ENCODE results near the gene FAM47B. TPM values are rescaled to one million over a fixed set of nuclear protein-coding genes. Genes with fewer than 3 reads are reported as not detected.

FAM47B gene
- total RNA-seq (2021): not detected in 2 replicates
- long read RNA-seq: 0 reads

DNA sequence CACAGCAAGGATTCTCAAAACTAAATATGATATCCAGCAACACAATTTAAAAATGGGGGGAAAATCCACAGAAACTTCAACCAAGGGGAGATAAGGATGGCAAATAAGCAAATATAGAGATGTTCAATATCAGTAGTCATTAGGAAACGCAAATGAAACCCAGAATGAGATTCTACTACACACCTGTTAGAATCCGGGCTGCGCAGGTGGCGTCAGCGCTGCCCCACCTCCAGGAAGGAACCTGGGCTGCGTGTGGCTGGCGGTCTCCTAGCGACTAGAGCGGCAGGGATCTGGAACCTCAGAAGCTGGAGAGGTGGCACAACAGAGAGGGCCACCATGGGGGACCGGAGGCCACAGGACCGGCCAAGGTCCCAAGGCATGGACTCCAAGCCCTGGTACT, at the start of gene FAM47B:
FAM47B (plus strand) TSS at position 301 of the 400 bp plus-strand sequence; CDS start at position 337, 36 bp downstream.
- Histone ChIP-seq H3K14ac (ENCODE audit: insufficient read depth, low read length) (no peak within 1 kb of the TSS), H4K5ac (ENCODE audit: insufficient read length, low read depth, low read length) (no peak within 1 kb of the TSS), H3K9me3 (ENCODE audit: control insufficient read depth, low read depth, low read length) (no peaks in the 10 kb centered on the region), H3K18ac (ENCODE audit: insufficient read length, low read depth, low read length) (no peak within 1 kb of the TSS), H3K56ac (ENCODE audit: insufficient read length, low read depth, low read length) (no peak within 1 kb of the TSS), H3K79me2 (ENCODE audit: insufficient read depth, low read length) (no peaks in the 10 kb centered on the region), H3K23ac (ENCODE audit: insufficient read length, low read depth, low read length) (no peak within 1 kb of the TSS), H3K4me1 (ENCODE audit: insufficient read depth, low read length) (no peaks in the 10 kb centered on the region), H3K4ac (ENCODE audit: low read depth, low read length) (no peak within 1 kb of the TSS), H3T11ph (ENCODE audit: low read length) (no peak within 1 kb of the TSS), H2BK120ac (ENCODE audit: low read depth, low read length, poor library complexity, severe bottlenecking) (no peak within 1 kb of the TSS), H2BK5ac (ENCODE audit: insufficient read length, low read length) (no peak within 1 kb of the TSS), H3K79me1 (ENCODE audit: insufficient read depth, low read depth, low read length, poor library complexity, severe bottlenecking) (no peaks in the 10 kb centered on the region), H3K9ac (ENCODE audit: extremely low read depth, insufficient read length, low read length) (no peak within 1 kb of the TSS), H2BK20ac (ENCODE audit: low read depth, low read length, poor library complexity, severe bottlenecking) (no peak within 1 kb of the TSS), H4K91ac (ENCODE audit: insufficient read length, low read depth, low read length) (no peak within 1 kb of the TSS), H3K27ac (ENCODE audit: insufficient read length, low read depth, low read length) (no peak within 1 kb of the TSS), H2BK12ac (ENCODE audit: insufficient read length, low read depth, low read length) (no peak within 1 kb of the TSS), H2AK5ac (ENCODE audit: insufficient read length, low read length) (no peak within 1 kb of the TSS), H4K20me1 (ENCODE audit: control insufficient read depth, insufficient read depth, insufficient read length) (no peaks in the 10 kb centered on the region), H2BK15ac (ENCODE audit: low read depth, low read length) (no peak within 1 kb of the TSS), H3K4me2 (ENCODE audit: insufficient read depth, insufficient read length, low read length) (no peak within 1 kb of the TSS), H3K27me3 (ENCODE audit: insufficient read depth, low read length) (no peaks in the 10 kb centered on the region), H2AFZ (ENCODE audit: low read length) (no peak within 1 kb of the TSS), H4K8ac (replicated peaks; ENCODE audit: insufficient read length, low read depth, low read length) (no peak within 1 kb of the TSS), H3K23me2 (ENCODE audit: insufficient read length, low read depth, low read length, poor library complexity, severe bottlenecking) (no peaks in the 10 kb centered on the region)
- H3K9me3 Mint-ChIP-seq: peaks cover 55 to 60% of the 10 kb centered on the region in 2 experiments
- no CpG with 5 or more reads among the region's 11 CpGs for WGBS (ENCODE audit: extremely low coverage, insufficient read length, low lambda C conversion rate)
- peaks cover 0 to 19% (median 0%) of the 10 kb centered on the region in 3 experiments; a peak in 4 of 7 replicates for H3K36me3 Mint-ChIP-seq (ENCODE audit: insufficient read depth in 1 of 3, low read depth in 3 of 3)
- peaks cover 2% of the 10 kb centered on the region; the same call in 1 of the 2 replicates for H3K27me3 Mint-ChIP-seq (ENCODE audit: low read depth)
- no peak within 1 kb of the TSS; a peak in 1 of 5 replicates for H3K4me3 Mint-ChIP-seq
- H3K27ac Mint-ChIP-seq: no peak within 1 kb of the TSS
- no peaks in the 10 kb centered on the region for H3K4me1 Mint-ChIP-seq
- DNase-seq: no peak
- TF ChIP-seq, protein P1, sequence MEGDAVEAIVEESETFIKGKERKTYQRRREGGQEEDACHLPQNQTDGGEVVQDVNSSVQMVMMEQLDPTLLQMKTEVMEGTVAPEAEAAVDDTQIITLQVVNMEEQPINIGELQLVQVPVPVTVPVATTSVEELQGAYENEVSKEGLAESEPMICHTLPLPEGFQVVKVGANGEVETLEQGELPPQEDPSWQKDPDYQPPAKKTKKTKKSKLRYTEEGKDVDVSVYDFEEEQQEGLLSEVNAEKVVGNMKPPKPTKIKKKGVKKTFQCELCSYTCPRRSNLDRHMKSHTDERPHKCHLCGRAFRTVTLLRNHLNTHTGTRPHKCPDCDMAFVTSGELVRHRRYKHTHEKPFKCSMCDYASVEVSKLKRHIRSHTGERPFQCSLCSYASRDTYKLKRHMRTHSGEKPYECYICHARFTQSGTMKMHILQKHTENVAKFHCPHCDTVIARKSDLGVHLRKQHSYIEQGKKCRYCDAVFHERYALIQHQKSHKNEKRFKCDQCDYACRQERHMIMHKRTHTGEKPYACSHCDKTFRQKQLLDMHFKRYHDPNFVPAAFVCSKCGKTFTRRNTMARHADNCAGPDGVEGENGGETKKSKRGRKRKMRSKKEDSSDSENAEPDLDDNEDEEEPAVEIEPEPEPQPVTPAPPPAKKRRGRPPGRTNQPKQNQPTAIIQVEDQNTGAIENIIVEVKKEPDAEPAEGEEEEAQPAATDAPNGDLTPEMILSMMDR (conservative IDR thresholded peaks at IDR 0.05): no peak
